GM18508 (cell line): Measurements from ENCODE around the gene SLC7A7.
"Not testable (repeated sequence)": the region's sequence is repeated elsewhere in the genome, so short reads cannot be mapped to it uniquely, and the experiment has no call there.

Experiments used
- ATAC-seq: cut with Tn5 transposase; IDR thresholded peaks from one replicate; pipeline ENCODE4 v1.9.1; 2021; ENCODE audit warnings: moderate number of reproducible peaks; ENCODE audit not compliant: insufficient read depth, unreplicated experiment

Gene SLC7A7

DNA sequence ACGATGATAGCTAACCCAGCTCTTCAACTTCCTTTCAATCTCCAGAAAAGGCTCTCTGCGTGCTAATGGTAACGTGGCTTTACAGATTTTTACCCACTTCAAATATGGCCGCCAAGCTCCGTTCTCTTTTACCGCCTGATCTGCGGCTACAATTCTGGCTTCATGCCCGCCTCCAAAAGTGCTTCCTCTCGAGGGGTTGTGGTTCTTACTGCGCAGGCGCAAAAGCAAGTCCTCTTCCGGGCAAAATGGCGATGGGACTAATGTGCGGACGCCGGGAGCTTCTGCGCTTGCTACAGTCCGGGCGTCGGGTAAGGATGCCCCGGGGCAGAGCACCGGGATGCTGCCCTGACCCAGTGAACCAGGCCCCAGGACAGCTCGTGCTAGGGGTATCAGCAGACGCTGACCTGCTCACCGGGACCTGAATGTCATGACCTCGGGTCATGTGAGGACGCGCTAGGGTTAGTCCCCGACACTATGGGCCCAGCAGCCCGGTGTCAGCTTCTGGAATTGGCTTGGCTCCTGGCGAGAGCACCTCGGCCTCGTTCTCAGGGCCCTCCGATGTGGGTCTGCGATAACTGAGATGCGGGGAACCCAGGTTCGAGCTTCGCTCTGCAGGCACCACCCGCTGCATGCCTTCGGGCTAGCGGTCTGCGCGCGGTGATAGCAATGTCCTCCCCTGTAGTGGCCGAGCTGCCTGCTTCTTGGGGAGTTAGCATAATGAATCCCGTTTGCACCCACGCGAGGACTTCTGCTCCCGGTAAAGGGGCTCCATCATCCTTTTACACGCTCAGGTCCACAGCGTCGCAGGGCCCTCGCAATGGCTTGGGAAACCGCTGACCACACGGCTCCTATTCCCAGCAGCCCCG is 48.5 kb downstream of the SLC7A7 start, which contains the start of gene OXA1L:
Gene OXA1L, plus strand, starts transcription at position 232 of the 866 bp plus-strand sequence. Its CDS starts 14 bp downstream, at position 246.
- ATAC-seq: no peak

- ATAC-seq: no peak
These were observed 50.9 kb downstream of the SLC7A7 start for GRCh38 chr14:22764382-22764781.

DNA sequence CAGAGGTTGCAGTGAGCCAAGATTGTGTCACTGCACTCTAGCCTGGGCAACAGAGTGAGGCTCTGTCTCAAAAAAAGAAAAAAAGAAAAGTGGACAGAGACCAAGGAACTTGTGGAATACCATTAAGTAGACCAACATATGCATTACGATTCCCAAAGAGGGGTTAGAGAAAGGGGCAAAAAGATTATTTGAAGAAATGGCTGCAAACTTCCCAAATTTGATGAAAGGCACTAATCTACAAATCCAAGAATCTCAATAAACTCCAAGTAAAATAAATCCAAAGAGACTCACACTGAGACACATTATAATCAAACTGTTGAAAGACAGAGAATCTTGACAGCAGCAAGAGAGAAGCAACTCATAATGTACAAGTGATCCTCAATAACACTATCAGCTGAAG is 53.5 kb downstream of the SLC7A7 start:
- no peak for ATAC-seq

- ATAC-seq: not testable (repeated sequence)
These were observed 57.1 kb downstream of the SLC7A7 start for GRCh38 chr14:22757972-22758650.

- no peak for ATAC-seq
These were observed 61.6 kb downstream of the SLC7A7 start for GRCh38 chr14:22753586-22753985.

DNA sequence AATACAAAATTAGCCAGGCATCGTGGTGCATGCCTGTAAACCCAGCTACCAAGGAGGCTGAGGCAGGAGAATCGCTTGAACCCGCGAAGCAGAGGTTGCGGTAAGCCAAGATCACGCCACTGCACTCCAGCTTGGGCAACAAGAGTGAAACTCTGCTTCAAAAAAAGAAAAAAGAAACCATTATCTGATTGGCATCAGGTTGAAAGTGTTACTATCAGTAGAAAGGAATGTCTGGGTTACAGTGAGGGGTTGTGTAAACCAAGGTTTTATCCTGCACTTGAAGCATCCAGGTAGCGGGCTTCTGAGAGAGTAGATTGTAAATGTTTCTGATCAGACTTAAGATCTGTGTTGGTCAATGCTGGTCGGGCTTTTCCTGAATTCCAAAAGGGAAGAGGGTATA is 62.8 kb downstream of the SLC7A7 start:
- no peak for ATAC-seq

GRCh38 chr14:22748631-22749068 is 66.6 kb downstream of the SLC7A7 start:
- no peak for ATAC-seq

DNA sequence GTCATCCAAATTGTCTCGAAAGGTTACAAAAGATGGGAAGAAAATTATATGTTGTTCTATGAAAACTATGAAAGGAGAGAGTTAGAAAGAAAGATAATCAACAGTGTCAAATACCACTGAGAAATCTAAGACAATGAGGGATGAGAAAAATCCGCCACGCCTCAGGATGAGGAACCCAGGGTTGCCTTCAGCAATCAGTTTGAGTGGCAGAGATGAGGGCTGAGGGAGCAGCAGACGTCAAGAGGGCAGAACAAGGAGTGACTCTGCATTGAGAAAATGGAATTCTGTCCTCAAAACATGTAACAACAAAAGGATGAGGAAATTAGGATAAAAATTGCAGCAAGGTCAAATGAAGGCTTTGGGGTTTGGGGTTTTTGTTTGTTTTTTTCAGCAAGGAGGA is 67.0 kb downstream of the SLC7A7 start:
- no peak for ATAC-seq

- no peak for ATAC-seq
These were observed 67.5 kb downstream of the SLC7A7 start for GRCh38 chr14:22747769-22748168.

GRCh38 chr14:22740020-22740419 is 75.2 kb downstream of the SLC7A7 start:
- no peak for ATAC-seq

DNA sequence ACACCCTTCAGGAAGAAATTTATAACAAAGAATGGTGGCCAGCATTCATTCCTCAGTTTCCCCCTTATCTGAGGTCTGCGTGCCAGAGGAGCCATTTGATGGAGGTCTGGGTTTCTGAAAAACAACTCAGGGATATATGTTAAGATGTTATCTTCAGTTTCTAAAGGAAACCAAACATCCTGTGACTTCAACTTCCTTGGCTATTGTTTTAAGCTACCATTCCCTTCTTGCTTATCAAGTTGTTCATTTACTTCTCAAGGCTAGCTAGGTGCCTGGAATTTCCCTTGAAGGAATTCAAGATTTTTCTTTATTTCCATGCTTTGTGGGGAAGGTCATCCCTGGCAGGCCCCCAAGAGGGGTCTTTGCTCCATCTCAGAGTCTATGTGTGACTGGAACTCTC is 75.8 kb downstream of the SLC7A7 start:
- no peak for ATAC-seq

GRCh38 chr14:22737052-22737451 is 78.2 kb downstream of the SLC7A7 start:
- no peak for ATAC-seq

GRCh38 chr14:22736384-22736783 is 78.9 kb downstream of the SLC7A7 start:
- ATAC-seq: not testable (repeated sequence)

GRCh38 chr14:22735096-22735495 is 80.1 kb downstream of the SLC7A7 start:
- no peak for ATAC-seq

GRCh38 chr14:22733829-22734228 is 81.4 kb downstream of the SLC7A7 start:
- ATAC-seq: no peak

DNA sequence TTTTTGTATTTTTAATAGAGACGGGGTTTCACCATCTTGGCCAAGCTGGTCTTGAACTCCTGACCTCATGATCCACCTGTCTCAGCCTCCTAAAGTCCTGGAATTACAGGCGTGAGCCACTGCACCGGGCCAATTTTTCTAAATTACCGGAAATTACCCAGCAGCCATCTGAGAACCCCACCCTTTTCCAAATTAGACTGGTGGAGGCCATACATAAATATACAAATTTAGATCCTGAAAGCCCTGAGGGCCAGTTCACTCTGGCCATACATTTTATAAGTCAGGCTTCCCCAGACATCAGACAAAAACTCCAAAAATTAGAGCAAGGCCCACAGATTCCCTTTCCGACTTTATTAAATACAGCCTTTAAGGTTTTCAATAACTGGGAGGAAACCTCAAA is 83.2 kb downstream of the SLC7A7 start:
- ATAC-seq: not testable (repeated sequence)

DNA sequence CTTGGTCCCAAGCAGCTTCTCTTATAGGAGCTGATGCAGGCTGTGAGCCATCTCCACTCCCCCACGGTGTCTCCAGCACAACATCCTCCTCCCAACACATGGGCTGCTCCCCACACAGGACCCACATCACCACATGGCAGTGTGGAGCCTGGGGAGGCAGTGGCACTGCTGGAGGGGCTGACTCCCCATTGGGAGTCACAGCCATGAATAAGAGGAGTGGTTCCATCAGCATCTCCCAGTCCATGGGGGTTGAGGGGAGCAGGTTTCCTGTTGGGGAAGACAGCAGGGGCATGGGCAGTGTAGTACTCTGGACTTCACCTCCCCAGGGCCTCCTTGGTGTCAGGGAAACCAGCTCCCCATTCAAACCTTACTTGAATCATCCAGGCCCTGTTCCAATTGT is 89.2 kb downstream of the SLC7A7 start:
- no peak for ATAC-seq

GRCh38 chr14:22725374-22725773 is 89.9 kb downstream of the SLC7A7 start:
- not testable (repeated sequence) for ATAC-seq

DNA sequence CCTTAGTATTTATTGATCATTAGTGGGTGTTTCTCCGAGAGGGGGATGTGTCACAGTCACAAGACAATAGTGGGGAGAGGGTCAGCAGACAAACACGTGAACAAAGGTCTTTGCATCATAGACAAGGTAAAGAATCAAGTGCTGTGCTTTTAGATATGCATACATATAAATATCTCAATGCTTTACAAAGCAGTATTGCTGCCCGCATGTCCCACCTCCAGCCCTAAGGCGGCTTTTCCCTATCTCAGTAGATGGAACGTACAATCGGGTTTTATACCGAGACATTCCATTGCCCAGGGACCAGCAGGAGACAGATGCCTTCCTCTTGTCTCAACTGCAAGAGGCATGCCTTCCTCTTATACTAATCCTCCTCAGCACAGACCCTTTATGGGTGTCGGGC is 90.4 kb downstream of the SLC7A7 start:
- not testable (repeated sequence) for ATAC-seq

- no peak for ATAC-seq
These were observed 91.4 kb downstream of the SLC7A7 start for GRCh38 chr14:22723815-22724214.
